Liver (tissue), 3 donors: ENCODE results near the gene SLC2A6.

ENCODE experiments used
- CTCF ChIP-seq: fragments of 150-350 bp; IDR thresholded peaks from 2 replicates; pipeline ENCODE4 v1.5.1; 2017; ENCODE audit warnings: improper control_type of control experiment, low read depth, low read length; ENCODE audit not compliant: missing input control
- GABPA ChIP-seq, 2 donors: IDR thresholded peaks in 1 of 2; conservative IDR thresholded peaks in 1 of 2; 2 replicates each; pipeline ENCODE4 v1.6.1; 2016; ENCODE audit warnings: antibody characterized with exemption in 2 of 2, mild to moderate bottlenecking in 1 of 2, moderate library complexity in 1 of 2
- REST ChIP-seq: IDR thresholded peaks from 2 replicates; pipeline ENCODE4 v1.6.1; 2016; ENCODE audit warnings: antibody characterized with exemption, mild to moderate bottlenecking
- SP1 ChIP-seq: IDR thresholded peaks from 2 replicates; pipeline ENCODE4 v1.6.1; 2018; ENCODE audit warnings: antibody characterized with exemption, mild to moderate bottlenecking
- donor health status: healthy.
- donor health status: healthy.

GRCh38 chr9:133453651-133454050 is 25.2 kb downstream of the SLC2A6 start:
- TF ChIP-seq GABPA (IDR thresholded peaks at IDR 0.05 in 1 of 2, conservative IDR thresholded peaks at IDR 0.05 in 1 of 2) (no peak), CTCF (no peak), REST (no peak), SP1 (no peak)
